Left colon (tissue), 2 donors: Measurements from ENCODE around the gene FHOD3. TPM values are rescaled to one million over a fixed set of nuclear protein-coding genes. Genes with fewer than 3 reads are reported as not detected.
A peak's percentile ranks its signal among the peaks of the same experiment; 100 is the strongest.

Source experiments
- ATAC-seq: fragments of 200-7000 bp; cut with Tn5 transposase; one replicate; pipeline ENCODE4 v1.9.1; 2020; ENCODE audit warnings: mild to moderate bottlenecking, moderate library complexity
- DNase-seq, 2 donors: peaks; one replicate each; pipeline ENCODE4 v3.0.0-alpha.2; 2020
- intact Hi-C, 2 donors: fragments of 100-400 bp; cut with DNase I in 1 of 2; cut with micrococcal nuclease in 1 of 2; formaldehyde crosslinking; loops; one replicate each; pipeline versions ENCODE4 v1.11.2 to v1.14.0; 2022; cut with DNase I, micrococcal nuclease
- long read RNA-seq: library from polyadenylated mRNA; unstranded; transcript quantifications from one replicate; pipeline ENCODE4 v2.0.0, GENCODE V29; 2021
- total RNA-seq, 2 donors: library from RNA; stranded (reverse); fragmentation: NEBNext Ultra II Directional; extraction: Animal tissue kit (Norgen Biotek cat#: 25700); gene quantifications; one replicate each; pipeline ENCODE4 v1.2.1, GENCODE V29; 2021
- donor health status: DM: no; HTN: no; CAD: no.
- donor health status: DM: yes; HTN: yes; CAD: no.

The FHOD3 gene
- 1 to 10 TPM; 1.3 to 5.1 TPM for total RNA-seq
- long read RNA-seq, partial matches to known transcripts: 1 of 1 reads
- long read RNA-seq, other reads (novel, unspliced or antisense): 0 of 1 reads

GRCh38 chr18:36297417-36298125 is at the start of gene FHOD3:
FHOD3 (plus strand) TSS chr18:36297713; CDS start chr18:36297836, 123 bp downstream.
- DNase-seq: peak; percentile 38
- intact Hi-C loops: no loop called here
- ATAC-seq: peak; percentile 76

- intact Hi-C loops: no loop called here
- DNase-seq (no peak), ATAC-seq (no peak)
Measured at GRCh38 chr18:36249392-36249791, 48.1 kb upstream of the FHOD3 start.

GRCh38 chr18:36250827-36251226 is 46.7 kb upstream of the FHOD3 start:
- DNase-seq (no peak), ATAC-seq (no peak)
- intact Hi-C loops: no loop called here

GRCh38 chr18:36255072-36255698 is 42.3 kb upstream of the FHOD3 start:
- ATAC-seq (no peak), DNase-seq (no peak)
- intact Hi-C loops: no loop called here

GRCh38 chr18:36256094-36256493 is 41.4 kb upstream of the FHOD3 start:
- intact Hi-C loops: no loop called here
- ATAC-seq: no peak

GRCh38 chr18:36262971-36263370 is 34.5 kb upstream of the FHOD3 start:
- intact Hi-C loops: no loop called here

More at GRCh38 chr18:36256094-36256493, 41.4 kb upstream of the FHOD3 start:
- DNase-seq: no peak

GRCh38 chr18:36264283-36264682 is 33.2 kb upstream of the FHOD3 start:
- DNase-seq: no peak
- no peak for ATAC-seq
- intact Hi-C loops: no loop called here

More at GRCh38 chr18:36262971-36263370, 34.5 kb upstream of the FHOD3 start:
- DNase-seq: no peak
- no peak for ATAC-seq

- ATAC-seq (no peak), DNase-seq (no peak)
- intact Hi-C loops: no loop called here
Measured at GRCh38 chr18:36265015-36265414, 32.5 kb upstream of the FHOD3 start.

GRCh38 chr18:36269157-36269556 is 28.4 kb upstream of the FHOD3 start:
- intact Hi-C loops: no loop called here
- ATAC-seq (no peak), DNase-seq (no peak)

GRCh38 chr18:36271153-36271552 is 26.4 kb upstream of the FHOD3 start:
- intact Hi-C loops: no loop called here
- DNase-seq: no peak

GRCh38 chr18:36273347-36273746 is 24.2 kb upstream of the FHOD3 start:
- intact Hi-C loops: no loop called here
- DNase-seq (no peak), ATAC-seq (no peak)

More at GRCh38 chr18:36271153-36271552, 26.4 kb upstream of the FHOD3 start:
- ATAC-seq: no peak

- intact Hi-C loops: no loop called here
- DNase-seq (no peak), ATAC-seq (no peak)
Measured at GRCh38 chr18:36274083-36274715, 23.3 kb upstream of the FHOD3 start.

GRCh38 chr18:36275561-36275960 is 22.0 kb upstream of the FHOD3 start:
- no peak for ATAC-seq
- intact Hi-C loops: no loop called here
- no peak for DNase-seq

GRCh38 chr18:36279001-36279400 is 18.5 kb upstream of the FHOD3 start:
- no peak for ATAC-seq
- DNase-seq: no peak
- intact Hi-C loops: no loop called here

GRCh38 chr18:36281936-36282335 is 15.6 kb upstream of the FHOD3 start:
- intact Hi-C loops: loop anchor here (5.0 to 10.0 kb wide), 3 partner anchors 177 to 265 kb away; no protein-coding TSS in a partner anchor
- no peak for ATAC-seq
- DNase-seq: no peak

- intact Hi-C loops: loop anchor here (5.0 to 10.0 kb wide), 3 partner anchors 179 to 266 kb away; no protein-coding TSS in a partner anchor
- DNase-seq (no peak), ATAC-seq (no peak)
Measured at GRCh38 chr18:36283448-36283847, 14.1 kb upstream of the FHOD3 start.

- intact Hi-C loops: loop anchor here (5.0 to 10.0 kb wide), 3 partner anchors 179 to 267 kb away; no protein-coding TSS in a partner anchor
- ATAC-seq (no peak), DNase-seq (no peak)
Measured at GRCh38 chr18:36284268-36284667, 13.2 kb upstream of the FHOD3 start.

GRCh38 chr18:36284671-36285295 is 12.7 kb upstream of the FHOD3 start:
- peak; percentile 66 for ATAC-seq
- intact Hi-C loops: loop anchor here (5.0 to 10.0 kb wide), 3 partner anchors 180 to 267 kb away; no protein-coding TSS in a partner anchor
- DNase-seq: peak in 1 of 2 donors; percentile 30

- no peak for ATAC-seq
- no peak for DNase-seq
- intact Hi-C loops: loop anchor here in 1 of 2 donors (10.0 kb wide), 1 partner anchor 183 kb away; no protein-coding TSS in a partner anchor
Measured at GRCh38 chr18:36287653-36288052, 9.9 kb upstream of the FHOD3 start.
